HepG2 (cell line): ENCODE measurements around the gene TAF5. TPM values are rescaled to one million over a fixed set of nuclear protein-coding genes. Genes with fewer than 3 reads are reported as not detected.
A peak's percentile ranks its signal among the peaks of the same experiment; 100 is the strongest.

Experiments
- CBFB ChIP-seq: sonication (generic); formaldehyde crosslinking; IDR thresholded peaks from 2 replicates; pipeline ENCODE4 v1.4.0; 2020; ENCODE audit warnings: missing genetic modification reagents
- EED ChIP-seq: sonication (generic); formaldehyde crosslinking; IDR thresholded peaks from 2 replicates; pipeline ENCODE4 v1.5.0; 2020; ENCODE audit warnings: mild to moderate bottlenecking, missing genetic modification reagents
- ELF3 ChIP-seq: IDR thresholded peaks from 2 replicates; pipeline ENCODE4 v1.6.1; 2016; ENCODE audit warnings: missing genetic modification reagents, missing compliant biosample characterization
- GATA4 ChIP-seq: sonication (generic); IDR thresholded peaks from 2 replicates; pipeline ENCODE4 v1.6.1; 2016; ENCODE audit warnings: antibody characterized with exemption, low read depth, borderline replicate concordance
- KDM4B ChIP-seq: sonication (generic); formaldehyde crosslinking; IDR thresholded peaks from 2 replicates; pipeline ENCODE4 v1.4.0; 2020; ENCODE audit warnings: missing genetic modification reagents
- NFAT5 ChIP-seq: sonication (generic); formaldehyde crosslinking; IDR thresholded peaks from 2 replicates; pipeline ENCODE4 v1.4.0; 2020; ENCODE audit warnings: missing genetic modification reagents
- NFE2L2 ChIP-seq: fragments of 150-350 bp; IDR thresholded peaks from 2 replicates; pipeline ENCODE4 v1.6.1; 2014; ENCODE audit warnings: low read length
- NFKB2 ChIP-seq: sonication (generic); formaldehyde crosslinking; IDR thresholded peaks from 2 replicates; pipeline ENCODE4 v1.4.0; 2020; ENCODE audit warnings: missing genetic modification reagents, borderline replicate concordance
- NR2C2 ChIP-seq: sonication (generic); formaldehyde crosslinking; IDR thresholded peaks from 2 replicates; pipeline ENCODE4 v1.4.0; 2020; ENCODE audit warnings: missing genetic modification reagents, mild to moderate bottlenecking, moderate library complexity, borderline replicate concordance
- PHF20 ChIP-seq: sonication (generic); formaldehyde crosslinking; IDR thresholded peaks from 2 replicates; pipeline ENCODE4 v1.5.0; 2020; ENCODE audit warnings: mild to moderate bottlenecking, missing genetic modification reagents
- RFXANK ChIP-seq: IDR thresholded peaks from 2 replicates; pipeline ENCODE4 v1.6.1; 2016
- RNF2 ChIP-seq: fragments of 450-650 bp; conservative IDR thresholded peaks from 2 replicates; pipeline ENCODE4 v1.6.1; 2016; ENCODE audit warnings: low read depth
- SMARCE1 ChIP-seq: fragments of 450-650 bp; IDR thresholded peaks from 2 replicates; pipeline ENCODE4 v1.6.1; 2017; ENCODE audit warnings: borderline replicate concordance
- YEATS2 ChIP-seq: sonication (generic); formaldehyde crosslinking; IDR thresholded peaks from 2 replicates; pipeline ENCODE4 v1.4.0; 2020; ENCODE audit warnings: missing genetic modification reagents, borderline replicate concordance
- ZBTB38 ChIP-seq: sonication (generic); formaldehyde crosslinking; IDR thresholded peaks from 2 replicates; pipeline ENCODE4 v1.5.1; 2020; ENCODE audit warnings: mild to moderate bottlenecking, missing genetic modification reagents
- ZNF256 ChIP-seq: sonication (generic); formaldehyde crosslinking; conservative IDR thresholded peaks from 2 replicates; pipeline ENCODE4 v1.4.0; 2020; ENCODE audit warnings: missing genetic modification reagents
- ZNF577 ChIP-seq: sonication (generic); formaldehyde crosslinking; IDR thresholded peaks from 2 replicates; pipeline ENCODE4 v1.4.0; 2020; ENCODE audit warnings: mild to moderate bottlenecking, low read depth, missing genetic modification reagents, borderline replicate concordance
- ZNF703 ChIP-seq: sonication (generic); formaldehyde crosslinking; IDR thresholded peaks from 2 replicates; pipeline ENCODE4 v1.5.1; 2020; ENCODE audit warnings: missing genetic modification reagents, mild to moderate bottlenecking, moderate library complexity, borderline replicate concordance
- ZNF782 ChIP-seq: sonication (generic); formaldehyde crosslinking; IDR thresholded peaks from 2 replicates; pipeline ENCODE4 v1.4.0; 2020; ENCODE audit warnings: missing genetic modification reagents, mild to moderate bottlenecking, borderline replicate concordance
- ZNF788 ChIP-seq: sonication (generic); formaldehyde crosslinking; IDR thresholded peaks from 2 replicates; pipeline ENCODE4 v1.5.0; 2020; ENCODE audit warnings: mild to moderate bottlenecking, missing genetic modification reagents, borderline replicate concordance
- polyA plus RNA-seq, 8 experiments: library from polyadenylated mRNA; depleted of rRNA in 3 of 8; stranded (reverse) in 7 of 8; unstranded in 1 of 8; fragments of >200 nt; fragmentation: Illumina TruSeq in 4 of 8; extraction: Trizol in 4 of 8; gene quantifications; 2 replicates each; pipeline versions ENCODE4 v1.2.1 to v1.2.3, GENCODE V29; 2011 to 2016; ENCODE audit warnings: low read depth in 4 of 8, missing spikeins in 1 of 8, mixed read lengths in 1 of 8; ENCODE audit not compliant: insufficient read depth in 1 of 8
- total RNA-seq, 5 experiments: library from RNA; depleted of rRNA; stranded (reverse); fragments of >200 nt; fragmentation: Illumina TruSeq; extraction: Trizol; gene quantifications; 2 replicates each; pipeline ENCODE4 v1.2.3, GENCODE V29; 2016; ENCODE audit warnings: low read depth in 1 of 5
- TF ChIP-seq, protein P1 (sequence below): sonication (generic); formaldehyde crosslinking; IDR thresholded peaks from 2 replicates; pipeline ENCODE4 v1.8.0; 2022; ENCODE audit warnings: low read depth, missing genetic modification reagents
- TF ChIP-seq, protein P2 (sequence below): sonication (generic); formaldehyde crosslinking; IDR thresholded peaks from 2 replicates; pipeline ENCODE4 v1.4.0; 2020; ENCODE audit warnings: missing genetic modification reagents, borderline replicate concordance

Gene TAF5
- total and polyA plus RNA-seq, 2 of the 13 experiments (the other 11 are each of a cell fraction or from before 2014, with no cell fraction given): 3.8 to 8.7 TPM

GRCh38 chr10:103350517-103351260 lies 17.1 kb upstream of the TAF5 start, which contains the start of gene PCGF6 (continued):
- TF ChIP-seq NR2C2 (CRISPR knock-in tag) (peak; percentile 53; the same call in 1 of the 2 replicates), SMARCE1 (no peak), ZNF703 (CRISPR knock-in tag) (no peak), PHF20 (CRISPR knock-in tag) (peak; percentile 44; the same call in 1 of the 2 replicates), EED (peak; percentile 52; the same call in 1 of the 2 replicates), ZBTB38 (CRISPR knock-in tag) (peak; percentile 39; the same call in 1 of the 2 replicates), NFKB2 (CRISPR knock-in tag) (peak; percentile 31; the same call in 1 of the 2 replicates), ZNF256 (CRISPR knock-in tag) (peak; percentile 57; the same call in 1 of the 2 replicates), ELF3 (peak; percentile 8; the same call in 1 of the 2 replicates), GATA4 (no peak), ZNF788 (CRISPR knock-in tag) (no peak), NFE2L2 (no peak), CBFB (0 out of 2 replicates have a peak, but pooled peaks have one; percentile 53), NFAT5 (peak; percentile 77; the same call in 1 of the 2 replicates), ZNF782 (CRISPR knock-in tag) (0 out of 2 replicates have a peak, but pooled peaks have one; percentile 58), RNF2 (peak; percentile 62; the same call in 1 of the 2 replicates), RFXANK (CRISPR knock-in tag) (no peak), ZNF577 (CRISPR knock-in tag) (no peak), KDM4B (CRISPR knock-in tag) (no peak), YEATS2 (peak; percentile 61)
- TF ChIP-seq, protein P1, sequence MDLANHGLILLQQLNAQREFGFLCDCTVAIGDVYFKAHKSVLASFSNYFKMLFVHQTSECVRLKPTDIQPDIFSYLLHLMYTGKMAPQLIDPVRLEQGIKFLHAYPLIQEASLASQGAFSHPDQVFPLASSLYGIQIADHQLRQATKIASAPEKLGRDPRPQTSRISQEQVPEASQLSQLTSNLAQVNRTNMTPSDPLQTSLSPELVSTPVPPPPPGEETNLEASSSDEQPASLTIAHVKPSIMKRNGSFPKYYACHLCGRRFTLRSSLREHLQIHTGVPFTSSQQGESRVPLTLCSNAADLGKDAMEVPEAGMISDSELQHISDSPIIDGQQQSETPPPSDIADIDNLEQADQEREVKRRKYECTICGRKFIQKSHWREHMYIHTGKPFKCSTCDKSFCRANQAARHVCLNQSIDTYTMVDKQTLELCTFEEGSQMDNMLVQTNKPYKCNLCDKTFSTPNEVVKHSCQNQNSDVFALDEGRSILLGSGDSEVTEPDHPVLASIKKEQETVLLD (CRISPR knock-in tag): no peak
- TF ChIP-seq, protein P2, sequence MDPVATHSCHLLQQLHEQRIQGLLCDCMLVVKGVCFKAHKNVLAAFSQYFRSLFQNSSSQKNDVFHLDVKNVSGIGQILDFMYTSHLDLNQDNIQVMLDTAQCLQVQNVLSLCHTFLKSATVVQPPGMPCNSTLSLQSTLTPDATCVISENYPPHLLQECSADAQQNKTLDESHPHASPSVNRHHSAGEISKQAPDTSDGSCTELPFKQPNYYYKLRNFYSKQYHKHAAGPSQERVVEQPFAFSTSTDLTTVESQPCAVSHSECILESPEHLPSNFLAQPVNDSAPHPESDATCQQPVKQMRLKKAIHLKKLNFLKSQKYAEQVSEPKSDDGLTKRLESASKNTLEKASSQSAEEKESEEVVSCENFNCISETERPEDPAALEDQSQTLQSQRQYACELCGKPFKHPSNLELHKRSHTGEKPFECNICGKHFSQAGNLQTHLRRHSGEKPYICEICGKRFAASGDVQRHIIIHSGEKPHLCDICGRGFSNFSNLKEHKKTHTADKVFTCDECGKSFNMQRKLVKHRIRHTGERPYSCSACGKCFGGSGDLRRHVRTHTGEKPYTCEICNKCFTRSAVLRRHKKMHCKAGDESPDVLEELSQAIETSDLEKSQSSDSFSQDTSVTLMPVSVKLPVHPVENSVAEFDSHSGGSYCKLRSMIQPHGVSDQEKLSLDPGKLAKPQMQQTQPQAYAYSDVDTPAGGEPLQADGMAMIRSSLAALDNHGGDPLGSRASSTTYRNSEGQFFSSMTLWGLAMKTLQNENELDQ (CRISPR knock-in tag): no peak
